ENCODE measurements around the gene MICAL2.

MICAL2 gene

DNA sequence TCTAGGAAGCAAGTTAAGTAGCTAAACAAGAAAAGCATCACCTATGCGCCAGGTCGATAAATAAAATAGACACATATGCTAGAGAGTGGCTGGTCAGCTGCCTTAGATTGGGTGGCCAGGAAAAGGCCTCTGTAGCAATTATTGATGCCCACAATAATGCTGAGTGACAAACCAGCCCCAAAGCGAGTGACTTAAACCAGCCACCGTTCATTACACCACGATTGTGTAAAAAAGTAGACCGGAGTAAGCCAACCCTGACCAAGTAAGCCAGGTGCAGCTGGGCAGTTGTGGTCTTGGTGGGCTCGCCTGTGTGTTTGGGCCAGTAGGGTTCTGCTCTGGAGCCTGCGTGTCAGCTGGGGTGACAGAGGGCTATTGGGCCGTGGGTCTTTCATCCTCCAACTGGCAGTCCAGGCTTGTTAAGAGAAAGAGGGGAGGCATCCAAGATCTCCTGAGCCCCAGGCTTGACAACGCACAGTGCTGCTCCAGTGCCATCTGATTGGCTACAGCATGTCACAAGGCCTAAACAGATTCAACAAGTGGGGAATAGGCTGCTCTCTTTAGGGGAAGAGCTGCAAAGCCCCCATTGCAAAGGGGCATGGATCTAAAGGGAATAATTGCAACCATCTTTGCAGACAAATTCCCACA is 166.6 kb downstream of the MICAL2 start:
- DNase-seq, result no peak

- DNase-seq, result no peak
These were observed 168.6 kb downstream of the MICAL2 start for GRCh38 chr11:12278766-12279671.

DNA sequence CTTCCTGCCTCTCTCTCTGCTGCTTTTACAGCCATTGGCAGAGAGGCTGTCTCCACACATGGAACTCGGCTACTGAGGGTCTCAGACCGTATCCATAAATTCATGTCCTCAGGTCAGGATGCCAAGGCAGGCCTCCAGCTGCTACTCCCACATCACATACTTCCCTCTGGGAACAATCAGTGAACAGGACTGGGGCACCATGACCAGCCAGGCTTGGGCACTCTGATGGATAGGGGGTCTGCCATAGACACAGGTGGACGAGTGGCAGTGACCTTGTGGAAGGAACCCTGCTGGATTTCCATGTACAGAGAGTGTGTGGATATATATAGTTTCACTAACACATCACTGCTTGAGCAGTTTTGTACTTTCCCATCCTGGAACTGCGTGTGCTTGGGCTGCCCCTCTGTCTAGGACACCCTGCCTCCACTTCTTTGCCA is 169.3 kb downstream of the MICAL2 start:
- DNase-seq, result no peak

DNA sequence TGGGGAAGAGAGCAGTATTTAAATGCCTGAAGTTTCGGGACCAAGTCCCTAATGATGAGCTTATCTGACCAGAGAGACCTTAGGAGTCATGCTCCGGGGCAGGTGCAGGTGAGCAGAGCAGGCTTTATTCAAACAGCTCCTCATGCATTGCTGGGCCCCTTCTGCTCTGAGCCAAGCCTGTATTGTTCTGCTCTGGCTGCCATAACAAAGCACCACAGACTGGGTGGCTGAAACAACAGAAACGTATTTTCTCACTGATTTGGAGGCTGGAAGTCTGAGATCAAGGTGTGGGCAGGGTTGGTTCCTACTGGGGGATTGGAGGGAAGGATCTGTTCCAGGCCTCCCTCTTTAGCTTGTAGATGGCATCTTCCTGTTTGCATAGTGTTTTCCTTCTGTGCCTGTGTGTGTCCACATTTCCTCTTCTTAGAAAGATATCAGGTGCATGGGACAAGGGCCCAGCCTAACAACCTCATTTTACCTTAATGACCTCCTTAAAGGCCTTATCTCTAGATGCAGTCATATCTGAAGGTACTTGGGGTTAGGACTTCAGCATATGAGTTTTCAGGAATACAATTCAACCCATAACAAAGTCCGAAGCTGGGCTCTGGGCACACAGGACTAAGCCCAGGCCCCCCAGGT is 169.9 kb downstream of the MICAL2 start:
- DNase-seq, result peak; percentile 82

DNA sequence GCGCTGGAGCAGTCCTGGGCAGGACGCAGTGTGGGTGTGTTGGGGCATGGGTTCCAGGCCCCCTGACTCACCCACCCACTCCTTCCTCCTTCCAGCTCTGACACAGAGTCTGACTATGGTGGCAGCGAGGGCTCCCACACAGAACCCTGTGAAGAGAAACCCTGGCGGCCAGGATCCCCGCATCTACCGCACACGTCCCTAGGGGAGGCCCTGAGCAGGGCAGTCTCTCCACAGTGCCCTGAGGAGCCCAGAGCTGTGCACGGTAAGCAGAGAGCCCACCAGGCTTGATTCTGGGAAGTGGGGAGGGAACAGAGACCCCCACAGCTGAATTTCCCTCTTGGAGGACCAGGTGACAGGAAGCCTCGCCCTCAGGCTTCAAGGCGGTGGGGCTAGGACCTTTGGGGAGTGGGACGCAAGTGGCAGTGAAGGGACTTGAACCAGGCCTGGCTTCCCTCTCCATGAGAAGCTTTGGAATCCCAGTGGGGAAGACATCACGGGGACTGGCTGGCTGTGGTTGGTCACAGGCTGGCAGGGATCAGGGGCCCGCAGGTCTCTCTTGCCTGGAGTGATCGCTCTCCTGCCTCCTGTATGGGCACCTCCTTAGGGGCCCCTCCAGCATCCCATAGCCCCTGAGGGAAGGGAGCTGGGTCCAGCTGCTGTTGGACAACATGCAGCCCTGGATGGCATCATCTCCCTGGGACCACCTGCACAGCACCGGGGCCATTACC is 170.6 kb downstream of the MICAL2 start:
- no peak for DNase-seq

- DNase-seq, result peak; percentile 75
These were observed 171.4 kb downstream of the MICAL2 start for GRCh38 chr11:12281571-12282478.

DNA sequence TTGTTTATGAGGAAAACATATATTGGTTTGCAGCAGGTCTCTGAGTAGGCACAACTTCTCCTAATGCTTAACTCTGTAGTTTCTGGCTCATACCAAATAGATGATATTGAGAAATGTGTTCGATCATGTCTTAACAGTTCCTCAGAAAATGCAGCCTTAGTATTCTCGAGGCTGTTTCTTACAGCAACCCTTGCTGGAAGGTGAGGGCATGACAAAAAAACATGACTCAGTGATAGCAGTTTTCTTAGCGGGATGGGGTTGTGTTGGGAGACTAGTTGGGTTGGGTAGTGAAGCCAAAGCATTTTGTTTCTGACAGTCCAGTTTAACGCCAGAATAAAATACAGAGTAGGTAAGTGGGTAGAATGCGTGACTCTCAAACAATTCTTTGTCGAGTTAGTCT is 172.3 kb downstream of the MICAL2 start:
- no peak for DNase-seq

DNA sequence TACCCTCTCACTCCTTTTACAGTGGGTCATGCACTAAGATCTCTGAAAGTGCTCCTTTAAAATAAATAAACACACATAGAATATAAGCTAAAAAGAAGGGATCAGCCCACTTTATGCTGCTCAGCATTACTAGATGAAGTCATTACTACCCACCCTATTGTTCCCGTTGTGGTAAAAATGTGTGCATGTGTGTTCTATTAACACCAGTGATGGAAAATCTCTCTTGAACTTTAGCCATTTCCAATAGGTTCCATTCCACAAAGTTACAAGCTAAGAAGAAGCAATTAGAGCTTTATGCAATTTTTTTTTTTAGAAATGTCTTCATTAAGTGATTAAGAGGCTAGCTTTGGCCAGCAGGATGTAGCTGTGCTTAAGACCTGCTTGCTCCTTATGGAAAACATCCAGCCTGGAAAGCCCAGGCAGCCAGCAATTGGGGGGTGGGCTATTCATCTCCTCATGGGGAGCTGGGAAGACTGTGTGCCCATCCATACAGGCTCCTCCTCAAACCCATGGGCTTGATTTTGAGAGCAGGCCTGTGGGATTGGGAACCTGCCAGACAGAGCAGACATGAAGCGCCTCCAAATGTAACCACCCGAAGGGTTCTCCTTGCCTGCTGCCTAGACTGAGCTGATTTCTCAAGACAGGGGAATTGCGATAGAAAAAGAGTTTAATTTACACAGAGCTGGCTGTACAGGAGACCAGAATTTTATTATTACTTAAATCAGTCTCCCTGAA is 174.1 kb downstream of the MICAL2 start:
- no peak for DNase-seq

- DNase-seq, result no peak
These were observed 174.7 kb downstream of the MICAL2 start for GRCh38 chr11:12285106-12285505.

- no peak for DNase-seq
These were observed 175.4 kb downstream of the MICAL2 start for GRCh38 chr11:12285811-12286222.

DNA sequence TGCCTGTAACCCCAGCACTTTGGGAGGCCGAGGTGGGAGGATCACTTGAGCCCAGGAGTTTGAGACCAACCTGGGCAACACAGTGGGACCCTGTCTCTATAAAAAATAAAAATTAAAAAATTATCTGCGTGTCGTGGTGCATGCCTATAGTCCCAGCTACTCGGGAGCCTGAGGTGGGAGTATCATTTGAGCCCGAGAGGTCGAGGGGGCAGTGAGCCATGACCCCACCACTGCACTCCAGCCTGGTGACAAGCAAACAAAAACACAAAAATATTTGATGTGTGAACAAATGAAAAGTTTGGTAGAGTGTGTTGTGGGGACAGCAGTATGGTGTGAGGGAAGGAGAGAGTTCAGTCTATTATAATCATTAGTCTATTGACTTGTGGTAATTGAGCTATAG is 176.2 kb downstream of the MICAL2 start:
- DNase-seq, result no peak

- no peak for DNase-seq
These were observed 176.6 kb downstream of the MICAL2 start for GRCh38 chr11:12287009-12287373.

DNA sequence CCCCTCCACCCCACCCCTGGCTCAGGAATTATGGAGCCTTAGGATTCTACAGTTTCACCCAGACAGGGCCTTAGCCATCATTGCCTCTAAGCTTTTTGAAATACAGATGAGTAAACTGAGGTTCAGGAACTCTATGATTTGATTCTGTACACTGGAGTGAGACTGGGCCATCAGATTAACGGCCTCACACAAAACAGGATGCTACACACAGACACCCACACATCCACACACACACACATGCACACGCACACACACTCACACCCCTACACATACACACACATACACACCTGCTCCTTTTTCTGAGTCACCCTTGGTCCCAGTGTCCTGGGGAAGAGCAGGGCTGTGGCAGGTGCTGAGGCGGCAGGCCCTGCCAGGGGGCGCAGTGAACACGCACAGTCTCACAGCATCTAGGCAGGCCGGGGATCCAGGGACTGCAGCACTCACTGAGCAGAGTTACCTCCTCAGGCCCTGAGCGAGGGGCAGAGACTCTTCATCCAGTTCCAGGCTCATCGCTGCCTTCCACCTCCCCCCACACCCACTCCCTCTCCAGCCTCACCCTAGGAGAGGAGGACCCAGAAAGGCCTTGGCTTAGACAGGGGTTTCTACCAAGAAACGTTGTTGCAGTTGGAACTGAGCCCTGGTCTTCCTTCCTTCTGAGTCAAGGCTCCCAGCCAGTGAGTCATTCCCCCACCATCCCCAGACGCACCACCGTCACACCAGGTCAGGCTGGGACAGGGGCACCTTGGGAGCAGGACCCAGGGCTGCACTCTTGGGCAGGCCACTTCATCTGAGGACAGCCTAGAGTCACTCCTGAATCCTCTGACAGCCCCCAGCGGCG is 177.2 kb downstream of the MICAL2 start:
- DNase-seq, result no peak

DNA sequence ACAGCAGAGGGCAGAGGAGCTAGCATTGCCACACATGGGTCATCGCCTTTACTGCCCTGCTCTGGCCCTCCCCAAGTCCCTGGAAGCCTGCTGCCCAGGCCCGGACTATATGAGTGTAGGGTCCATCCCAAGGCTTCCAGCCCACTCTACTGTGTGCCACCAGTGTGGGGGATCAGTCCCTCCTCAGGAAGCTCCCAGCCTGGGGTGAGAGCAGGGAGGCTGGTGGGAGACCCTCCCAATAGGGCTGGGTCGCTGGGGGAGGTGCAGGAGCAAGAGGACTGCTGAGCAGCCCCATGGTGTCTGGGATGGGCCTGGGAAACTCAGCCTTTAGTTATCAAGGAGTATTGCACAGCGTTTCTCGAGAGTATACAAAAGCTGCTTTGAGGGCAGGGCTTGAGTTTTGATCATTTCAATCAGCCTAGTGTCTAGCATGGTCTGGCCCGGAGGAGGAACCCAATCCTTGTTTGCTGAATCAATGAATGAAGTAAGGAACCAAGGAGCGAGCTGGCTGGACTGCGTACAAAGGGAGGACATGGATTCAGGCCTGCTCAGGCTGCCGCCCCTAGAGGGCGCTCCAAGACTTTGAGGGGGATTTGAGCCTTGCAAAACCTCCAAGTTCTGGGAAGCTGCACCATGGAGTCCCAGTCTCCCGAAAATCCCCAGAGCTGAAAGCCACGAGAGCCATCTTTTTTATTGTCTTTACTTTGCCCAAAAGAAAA is 178.0 kb downstream of the MICAL2 start:
- DNase-seq, result peak; percentile 80

DNA sequence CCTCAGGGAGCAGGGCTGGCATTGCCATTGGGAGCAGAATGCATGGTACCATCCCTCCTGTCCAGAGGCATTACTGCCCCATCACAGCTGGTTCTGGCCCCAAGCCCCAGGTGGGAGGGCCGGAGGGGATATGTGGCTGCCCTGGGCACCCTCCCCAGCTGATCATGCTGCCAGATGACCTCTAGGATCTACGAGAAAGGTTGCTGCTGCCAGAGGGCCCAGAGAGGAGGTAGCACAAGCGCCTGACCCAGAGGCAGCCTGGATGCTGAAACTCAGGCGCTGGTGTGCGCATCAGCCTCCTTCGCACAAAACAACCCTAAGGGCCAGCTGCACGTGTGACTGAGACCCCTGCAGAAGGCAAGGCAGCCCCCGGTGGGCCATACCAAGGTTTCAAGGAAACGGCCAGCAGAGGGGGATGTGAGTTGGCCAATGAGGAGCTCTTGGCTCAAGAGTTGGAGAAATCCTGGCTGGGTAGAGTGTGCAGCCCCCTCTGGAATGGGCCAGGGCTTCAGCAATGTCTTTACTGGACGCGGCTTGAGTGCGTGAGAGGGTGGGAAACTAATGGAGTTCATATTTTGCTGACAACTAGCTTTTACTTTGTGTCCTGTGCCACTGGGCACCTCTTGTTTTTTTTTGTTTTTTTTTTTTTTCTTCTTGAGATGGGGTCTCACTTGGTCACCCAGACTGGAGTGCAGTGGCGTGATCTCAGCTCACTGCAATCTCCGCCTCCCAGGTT is 178.7 kb downstream of the MICAL2 start:
- DNase-seq, result no peak

DNA sequence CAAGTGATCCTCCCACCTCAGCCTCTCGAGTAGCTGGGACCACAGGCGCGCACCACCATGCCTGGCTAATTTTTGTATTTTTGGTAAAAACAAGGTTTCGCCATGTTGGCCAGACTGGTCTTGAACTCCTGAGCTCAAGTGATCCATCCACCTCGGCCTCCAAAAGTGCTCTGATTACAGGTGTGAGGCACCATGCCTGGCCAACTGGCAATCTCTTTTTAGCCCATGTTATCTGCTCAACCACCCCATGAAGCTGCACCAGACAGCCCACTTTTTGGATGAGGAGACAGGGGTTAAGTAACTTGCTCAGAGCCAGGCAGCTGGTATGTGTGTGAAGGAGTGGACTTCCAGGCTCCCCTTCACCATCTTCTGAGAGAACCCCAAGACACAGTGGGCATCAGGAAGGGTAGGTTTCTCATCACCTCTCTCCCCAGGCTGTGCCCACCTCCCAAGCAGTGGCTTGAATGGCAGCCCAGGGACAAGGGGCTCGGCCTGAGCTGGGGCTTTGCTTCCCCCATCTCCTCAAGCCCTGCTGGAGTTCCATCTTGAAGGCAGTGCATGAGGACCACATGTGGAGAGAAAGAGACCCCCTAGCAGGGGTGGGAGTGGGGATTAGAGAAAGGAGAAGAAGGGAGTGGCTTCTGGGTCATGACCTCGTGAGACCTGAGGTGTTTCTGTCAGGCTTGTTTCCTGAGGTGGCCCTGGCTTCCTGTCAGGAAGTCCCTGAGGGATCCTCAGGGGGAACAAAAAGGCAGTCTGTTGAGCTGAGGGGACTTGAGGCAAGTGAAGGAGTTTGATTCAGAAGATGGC is 179.5 kb downstream of the MICAL2 start:
- no peak for DNase-seq

DNA sequence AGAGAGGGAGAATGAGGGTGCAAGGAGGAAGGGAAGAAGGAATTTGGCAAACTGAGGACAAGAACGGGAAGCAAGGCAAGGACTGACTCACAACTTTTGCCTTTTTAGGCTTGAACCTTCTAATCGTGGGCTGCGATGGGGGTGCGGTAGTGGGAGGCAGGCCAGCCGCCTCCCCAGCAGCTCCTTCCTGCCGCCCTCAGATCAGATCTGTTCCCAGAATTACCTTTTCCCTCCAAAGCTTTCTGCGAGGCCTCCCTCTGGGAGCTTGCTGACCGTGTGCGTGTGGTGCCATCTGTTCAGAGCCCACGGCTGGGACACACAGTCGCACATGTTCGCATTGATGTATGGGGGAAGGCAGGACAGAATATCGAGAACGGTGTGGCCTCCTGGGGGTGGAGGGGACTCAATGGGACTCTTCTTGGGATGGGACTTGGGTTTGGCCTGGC is 180.1 kb downstream of the MICAL2 start:
- no peak for DNase-seq

- no peak for DNase-seq
These were observed 180.9 kb downstream of the MICAL2 start for GRCh38 chr11:12291313-12291712.

All from NCI-H2029 treated with DMSO at 0.1 percent for 48 hours (cell line).